ENCODE data around the gene MED29. TPM values are rescaled to one million over a fixed set of nuclear protein-coding genes. Genes with fewer than 3 reads are reported as not detected.

Gene MED29
- total and polyA plus RNA-seq, 2 of the 13 experiments (the other 11 are each of a cell fraction or from before 2014, with no cell fraction given): 14.0 to 19.7 TPM

GRCh38 chr19:39401549-39402345 lies 10.6 kb downstream of the MED29 start (continued):
- TF ChIP-seq ZBTB3 (CRISPR knock-in tag; IDR thresholded peaks at IDR 0.05; ENCODE audit: borderline replicate concordance, low read depth) (0 out of 2 replicates have a peak, but pooled peaks have one; percentile 60), ZNF446 (CRISPR knock-in tag; IDR thresholded peaks at IDR 0.05) (no peak), MTF1 (CRISPR knock-in tag; IDR thresholded peaks at IDR 0.05) (no peak), RFXAP (CRISPR knock-in tag; IDR thresholded peaks at IDR 0.05; ENCODE audit: borderline replicate concordance) (peak; percentile 79; the same call in 1 of the 2 replicates), ZBTB20 (CRISPR knock-in tag; IDR thresholded peaks at IDR 0.05; ENCODE audit: borderline replicate concordance, low read depth) (no peak), SP140L (CRISPR knock-in tag; IDR thresholded peaks at IDR 0.05; ENCODE audit: borderline replicate concordance) (0 out of 2 replicates have a peak, but pooled peaks have one; percentile 22), ETV5 (CRISPR knock-in tag; IDR thresholded peaks at IDR 0.05; ENCODE audit: borderline replicate concordance) (peak; percentile 74), ZNF569 (CRISPR knock-in tag; IDR thresholded peaks at IDR 0.05; ENCODE audit: borderline replicate concordance) (peak; percentile 94; the same call in 1 of the 2 replicates), CEBPB (IDR thresholded peaks at IDR 0.05; ENCODE audit: borderline replicate concordance, low read depth, low read length) (peak; percentile 76), GZF1 (CRISPR knock-in tag; IDR thresholded peaks at IDR 0.05) (no peak), ATF3 (CRISPR knock-in tag; IDR thresholded peaks at IDR 0.05) (peak; percentile 85), ZMAT5 (CRISPR knock-in tag; IDR thresholded peaks at IDR 0.05; ENCODE audit: borderline replicate concordance, low read depth) (no peak), AHDC1 (CRISPR knock-in tag; IDR thresholded peaks at IDR 0.05; ENCODE audit: borderline replicate concordance) (peak; percentile 68)
- TF ChIP-seq, protein P1, sequence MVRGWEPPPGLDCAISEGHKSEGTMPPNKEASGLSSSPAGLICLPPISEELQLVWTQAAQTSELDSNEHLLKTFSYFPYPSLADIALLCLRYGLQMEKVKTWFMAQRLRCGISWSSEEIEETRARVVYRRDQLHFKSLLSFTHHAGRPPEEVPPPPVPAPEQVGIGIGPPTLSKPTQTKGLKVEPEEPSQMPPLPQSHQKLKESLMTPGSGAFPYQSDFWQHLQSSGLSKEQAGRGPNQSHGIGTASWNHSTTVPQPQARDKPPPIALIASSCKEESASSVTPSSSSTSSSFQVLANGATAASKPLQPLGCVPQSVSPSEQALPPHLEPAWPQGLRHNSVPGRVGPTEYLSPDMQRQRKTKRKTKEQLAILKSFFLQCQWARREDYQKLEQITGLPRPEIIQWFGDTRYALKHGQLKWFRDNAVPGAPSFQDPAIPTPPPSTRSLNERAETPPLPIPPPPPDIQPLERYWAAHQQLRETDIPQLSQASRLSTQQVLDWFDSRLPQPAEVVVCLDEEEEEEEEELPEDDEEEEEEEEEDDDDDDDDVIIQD (CRISPR knock-in tag; IDR thresholded peaks at IDR 0.05; ENCODE audit: low read depth): peak; percentile 70
- TF ChIP-seq, protein P2, sequence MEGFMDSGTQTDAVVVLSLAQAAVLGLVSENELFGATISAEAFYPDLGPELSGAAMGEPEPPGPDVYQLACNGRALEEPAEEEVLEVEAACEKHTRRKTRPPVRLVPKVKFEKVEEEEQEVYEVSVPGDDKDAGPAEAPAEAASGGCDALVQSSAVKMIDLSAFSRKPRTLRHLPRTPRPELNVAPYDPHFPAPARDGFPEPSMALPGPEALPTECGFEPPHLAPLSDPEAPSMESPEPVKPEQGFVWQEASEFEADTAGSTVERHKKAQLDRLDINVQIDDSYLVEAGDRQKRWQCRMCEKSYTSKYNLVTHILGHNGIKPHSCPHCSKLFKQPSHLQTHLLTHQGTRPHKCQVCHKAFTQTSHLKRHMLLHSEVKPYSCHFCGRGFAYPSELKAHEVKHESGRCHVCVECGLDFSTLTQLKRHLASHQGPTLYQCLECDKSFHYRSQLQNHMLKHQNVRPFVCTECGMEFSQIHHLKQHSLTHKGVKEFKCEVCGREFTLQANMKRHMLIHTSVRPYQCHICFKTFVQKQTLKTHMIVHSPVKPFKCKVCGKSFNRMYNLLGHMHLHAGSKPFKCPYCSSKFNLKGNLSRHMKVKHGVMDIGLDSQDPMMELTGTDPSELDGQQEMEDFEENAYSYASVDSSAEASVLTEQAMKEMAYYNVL (CRISPR knock-in tag; IDR thresholded peaks at IDR 0.05; ENCODE audit: borderline replicate concordance): peak; percentile 75; the same call in 1 of the 2 replicates

Data from HepG2 (cell line).